WTC11 (cell line): ENCODE data around the gene EEA1. TPM values are rescaled to one million over a fixed set of nuclear protein-coding genes. Genes with fewer than 3 reads are reported as not detected.

Experiments used
- ATAC-seq: fragments of 200-7000 bp; cut with Tn5 transposase; 2 replicates; pipeline ENCODE4 v1.10.0; 2021; ENCODE audit warnings: mild to moderate bottlenecking, moderate library complexity
- CTCF ChIA-PET: fragments of 300-600 bp; sonication (Branson Sonifier 250); formaldehyde crosslinking; loops from one replicate; lab custom pipeline; 2021; ENCODE audit warnings: antibody characterized with exemption; lab: Charles Lee
- POLR2A ChIA-PET: fragments of 350-600 bp; sonication (Branson Sonifier 250); formaldehyde crosslinking; loops from one replicate; lab custom pipeline; 2021; ENCODE audit warnings: antibody characterized with exemption; lab: Charles Lee
- DNase-seq: peaks from one replicate; pipeline ENCODE4 v3.0.0; 2021; ENCODE audit warnings: low spot score
- H3K27ac Mint-ChIP-seq: 2 replicates; pipeline ENCODE4 v1.8.0; 2021; ENCODE audit warnings: mixed read lengths
- H3K27me3 Mint-ChIP-seq: 2 replicates; pipeline ENCODE4 v1.8.0; 2021; ENCODE audit warnings: low read depth, mild to moderate bottlenecking, moderate library complexity, mixed read lengths
- H3K36me3 Mint-ChIP-seq: 2 replicates; pipeline ENCODE4 v1.8.0; 2021; ENCODE audit warnings: mixed read lengths
- H3K4me1 Mint-ChIP-seq: 2 replicates; pipeline ENCODE4 v1.8.0; 2022; ENCODE audit warnings: mixed read lengths
- H3K4me3 Mint-ChIP-seq: 2 replicates; pipeline ENCODE4 v1.8.0; 2021; ENCODE audit warnings: mild to moderate bottlenecking, moderate library complexity, mixed read lengths
- H3K9me3 Mint-ChIP-seq: 2 replicates; pipeline ENCODE4 v1.8.0; 2021; ENCODE audit warnings: mixed read lengths
- ATF1 ChIP-seq: sonication (generic); formaldehyde crosslinking; IDR thresholded peaks from 2 replicates; pipeline ENCODE4 v1.8.1; 2023; ENCODE audit warnings: mild to moderate bottlenecking, moderate library complexity, missing genetic modification reagents
- ATF2 ChIP-seq: sonication (generic); formaldehyde crosslinking; IDR thresholded peaks from 2 replicates; pipeline ENCODE4 v1.8.1; 2022; ENCODE audit warnings: low read depth, missing genetic modification reagents, borderline replicate concordance
- ATF3 ChIP-seq: sonication (generic); formaldehyde crosslinking; conservative IDR thresholded peaks from 2 replicates; pipeline ENCODE4 v1.8.1; 2022; ENCODE audit warnings: mild to moderate bottlenecking, missing genetic modification reagents
- EMX1 ChIP-seq: fragments of 250-450 bp; sonication (Bioruptor Pico); IDR thresholded peaks from 2 replicates; pipeline ENCODE4 v1.8.0; 2021; ENCODE audit warnings: mild to moderate bottlenecking
- ESRRA ChIP-seq: sonication (generic); formaldehyde crosslinking; IDR thresholded peaks from 2 replicates; pipeline ENCODE4 v1.8.1; 2022; ENCODE audit warnings: mild to moderate bottlenecking, missing genetic modification reagents, borderline replicate concordance
- FOXK1 ChIP-seq: sonication (generic); formaldehyde crosslinking; IDR thresholded peaks from 2 replicates; pipeline ENCODE4 v1.8.0; 2022; ENCODE audit warnings: mild to moderate bottlenecking, moderate library complexity, missing genetic modification reagents
- HMGA2 ChIP-seq: fragments of 250-450 bp; sonication (Bioruptor Pico); IDR thresholded peaks from 2 replicates; pipeline ENCODE4 v1.4.0; 2021; ENCODE audit warnings: mild to moderate bottlenecking, moderate library complexity
- MXD4 ChIP-seq: fragments of 250-450 bp; sonication (Bioruptor Pico); IDR thresholded peaks from 2 replicates; pipeline ENCODE4 v1.8.0; 2021; ENCODE audit warnings: mild to moderate bottlenecking, moderate library complexity, borderline replicate concordance
- NFYB ChIP-seq: sonication (generic); formaldehyde crosslinking; conservative IDR thresholded peaks from 2 replicates; pipeline ENCODE4 v1.8.0; 2022; ENCODE audit warnings: low read depth, missing genetic modification reagents
- PRRX2 ChIP-seq: fragments of 250-450 bp; sonication (Bioruptor Pico); IDR thresholded peaks from 2 replicates; pipeline ENCODE4 v1.8.0; 2021; ENCODE audit warnings: mild to moderate bottlenecking
- SMAD3 ChIP-seq: sonication (generic); formaldehyde crosslinking; IDR thresholded peaks from 2 replicates; pipeline ENCODE4 v1.8.0; 2022; ENCODE audit warnings: missing genetic modification reagents, mild to moderate bottlenecking, borderline replicate concordance
- SOX15 ChIP-seq: fragments of 250-450 bp; sonication (Bioruptor Pico); IDR thresholded peaks from 2 replicates; pipeline ENCODE4 v1.9.0; 2021; ENCODE audit warnings: mild to moderate bottlenecking
- TEAD1 ChIP-seq: sonication (generic); formaldehyde crosslinking; IDR thresholded peaks from 2 replicates; pipeline ENCODE4 v1.8.0; 2022; ENCODE audit warnings: mild to moderate bottlenecking, missing genetic modification reagents
- ZBTB21 ChIP-seq: sonication (generic); formaldehyde crosslinking; IDR thresholded peaks from 2 replicates; pipeline ENCODE4 v1.8.1; 2023; ENCODE audit warnings: mild to moderate bottlenecking, missing genetic modification reagents, borderline replicate concordance
- ZNF219 ChIP-seq: sonication (generic); formaldehyde crosslinking; IDR thresholded peaks from 2 replicates; pipeline ENCODE4 v1.8.0; 2023; ENCODE audit warnings: missing genetic modification reagents, mild to moderate bottlenecking, borderline replicate concordance
- ZNF232 ChIP-seq: sonication (generic); formaldehyde crosslinking; IDR thresholded peaks from 2 replicates; pipeline ENCODE4 v1.8.0; 2022; ENCODE audit warnings: mild to moderate bottlenecking, missing genetic modification reagents
- ZNF263 ChIP-seq: sonication (generic); formaldehyde crosslinking; IDR thresholded peaks from 2 replicates; pipeline ENCODE4 v1.8.1; 2022; ENCODE audit warnings: low read depth, mild to moderate bottlenecking, moderate library complexity, missing genetic modification reagents
- ZNF425 ChIP-seq: fragments of 250-450 bp; sonication (Bioruptor Pico); conservative IDR thresholded peaks from 2 replicates; pipeline ENCODE4 v1.9.0; 2021; ENCODE audit warnings: mild to moderate bottlenecking
- total RNA-seq: library from RNA; stranded (reverse); gene quantifications from 3 replicates; pipeline ENCODE4 v1.2.3, GENCODE V29; 2021
- TF ChIP-seq, protein P1 (sequence below): fragments of 200-600 bp; IDR thresholded peaks from 2 replicates; pipeline ENCODE4 v1.8.0; 2022; ENCODE audit warnings: antibody characterized with exemption
- TF ChIP-seq, protein P2 (sequence below): sonication (generic); formaldehyde crosslinking; IDR thresholded peaks from 2 replicates; pipeline ENCODE4 v1.8.0; 2022; ENCODE audit warnings: mild to moderate bottlenecking, missing genetic modification reagents
- TF ChIP-seq, protein P3 (sequence below): sonication (generic); formaldehyde crosslinking; IDR thresholded peaks from 2 replicates; pipeline ENCODE4 v1.8.0; 2022; ENCODE audit warnings: mild to moderate bottlenecking, missing genetic modification reagents

The EEA1 gene
- total RNA-seq, 1 experiment from 2014 or later, result 20.3 TPM

GRCh38 chr12:92886131-92886530 is 43.0 kb downstream of the EEA1 start:
- no peaks in the 10 kb centered on the region for H3K9me3 Mint-ChIP-seq
- ATAC-seq (no peak), DNase-seq (no peak)
- no peak overlapping the region for H3K4me3 Mint-ChIP-seq
- no peak overlapping the region for H3K27ac Mint-ChIP-seq
- H3K4me1 Mint-ChIP-seq, result no peaks in the 10 kb centered on the region
- TF ChIP-seq TEAD1 (CRISPR knock-in tag), result no peak
- POLR2A ChIA-PET, result no interaction called here
- CTCF ChIA-PET, result interaction anchor here (0.6 kb wide), 1 partner anchor 1067 kb away, joined by 3 read pairs; no protein-coding TSS in a partner anchor
- H3K27me3 Mint-ChIP-seq, result no peaks in the 10 kb centered on the region
- peaks cover 23% of the 10 kb centered on the region for H3K36me3 Mint-ChIP-seq

GRCh38 chr12:92879698-92880322 is 49.3 kb downstream of the EEA1 start:
- ChIA-PET POLR2A (interaction anchor here (0.8 kb wide), 1 partner anchor 58 kb away, joined by 3 read pairs; no protein-coding TSS in a partner anchor), CTCF (interaction anchor here (1.4 kb wide), 1 partner anchor 52 kb away, joined by 5 read pairs; no protein-coding TSS in a partner anchor)
- ATAC-seq (peak; percentile 27; the same call in 1 of the 2 replicates), DNase-seq (no peak)
- Mint-ChIP-seq H3K9me3 (peaks cover 22% of the 10 kb centered on the region), H3K4me1 (peaks cover 16% of the 10 kb centered on the region), H3K27me3 (no peaks in the 10 kb centered on the region), H3K27ac (peak overlapping the region; percentile 41), H3K36me3 (peaks cover 43% of the 10 kb centered on the region), H3K4me3 (no peak overlapping the region)
- TF ChIP-seq ATF2 (no peak), HMGA2 (CRISPR knock-in tag) (no peak)

DNA sequence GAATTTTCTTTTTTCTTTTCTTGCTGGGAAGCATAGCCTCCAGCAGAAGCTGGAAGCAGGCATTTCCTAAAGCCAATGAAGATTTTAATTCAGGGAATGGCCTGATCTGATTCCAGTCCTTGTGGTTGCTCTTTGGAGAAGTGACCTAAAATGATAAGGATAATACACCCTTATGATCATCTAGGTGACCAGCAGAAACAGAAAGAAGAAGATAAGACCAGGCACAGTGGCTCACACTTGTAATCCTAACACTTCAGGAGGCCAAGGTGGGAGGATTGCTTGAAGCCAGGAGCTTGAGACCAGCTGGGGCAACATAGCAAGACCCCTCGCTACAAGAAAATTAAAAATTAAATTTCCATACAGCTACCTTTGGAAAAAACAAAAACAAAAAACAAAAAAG is 51.2 kb downstream of the EEA1 start:
- H3K27me3 Mint-ChIP-seq, result no peaks in the 10 kb centered on the region
- ChIA-PET POLR2A (no interaction called here), CTCF (no interaction called here)
- H3K27ac Mint-ChIP-seq, result no peak overlapping the region
- peaks cover 22% of the 10 kb centered on the region for H3K9me3 Mint-ChIP-seq
- ATAC-seq (no peak), DNase-seq (no peak)
- peaks cover 16% of the 10 kb centered on the region for H3K4me1 Mint-ChIP-seq
- TF ChIP-seq ZNF263 (CRISPR knock-in tag) (no peak), SMAD3 (CRISPR knock-in tag) (no peak), EMX1 (CRISPR knock-in tag) (no peak), ZNF219 (CRISPR knock-in tag) (no peak), FOXK1 (CRISPR knock-in tag) (no peak), ESRRA (CRISPR knock-in tag) (no peak), SOX15 (CRISPR knock-in tag) (no peak), ZNF425 (no peak), HMGA2 (CRISPR knock-in tag) (no peak), ZNF232 (CRISPR knock-in tag) (no peak), ATF3 (CRISPR knock-in tag) (no peak), PRRX2 (CRISPR knock-in tag) (no peak), NFYB (CRISPR knock-in tag) (no peak), ATF1 (no peak), MXD4 (CRISPR knock-in tag) (no peak), ZBTB21 (CRISPR knock-in tag) (no peak)
- TF ChIP-seq, protein P1, sequence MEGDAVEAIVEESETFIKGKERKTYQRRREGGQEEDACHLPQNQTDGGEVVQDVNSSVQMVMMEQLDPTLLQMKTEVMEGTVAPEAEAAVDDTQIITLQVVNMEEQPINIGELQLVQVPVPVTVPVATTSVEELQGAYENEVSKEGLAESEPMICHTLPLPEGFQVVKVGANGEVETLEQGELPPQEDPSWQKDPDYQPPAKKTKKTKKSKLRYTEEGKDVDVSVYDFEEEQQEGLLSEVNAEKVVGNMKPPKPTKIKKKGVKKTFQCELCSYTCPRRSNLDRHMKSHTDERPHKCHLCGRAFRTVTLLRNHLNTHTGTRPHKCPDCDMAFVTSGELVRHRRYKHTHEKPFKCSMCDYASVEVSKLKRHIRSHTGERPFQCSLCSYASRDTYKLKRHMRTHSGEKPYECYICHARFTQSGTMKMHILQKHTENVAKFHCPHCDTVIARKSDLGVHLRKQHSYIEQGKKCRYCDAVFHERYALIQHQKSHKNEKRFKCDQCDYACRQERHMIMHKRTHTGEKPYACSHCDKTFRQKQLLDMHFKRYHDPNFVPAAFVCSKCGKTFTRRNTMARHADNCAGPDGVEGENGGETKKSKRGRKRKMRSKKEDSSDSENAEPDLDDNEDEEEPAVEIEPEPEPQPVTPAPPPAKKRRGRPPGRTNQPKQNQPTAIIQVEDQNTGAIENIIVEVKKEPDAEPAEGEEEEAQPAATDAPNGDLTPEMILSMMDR, result no peak
- TF ChIP-seq, protein P2, sequence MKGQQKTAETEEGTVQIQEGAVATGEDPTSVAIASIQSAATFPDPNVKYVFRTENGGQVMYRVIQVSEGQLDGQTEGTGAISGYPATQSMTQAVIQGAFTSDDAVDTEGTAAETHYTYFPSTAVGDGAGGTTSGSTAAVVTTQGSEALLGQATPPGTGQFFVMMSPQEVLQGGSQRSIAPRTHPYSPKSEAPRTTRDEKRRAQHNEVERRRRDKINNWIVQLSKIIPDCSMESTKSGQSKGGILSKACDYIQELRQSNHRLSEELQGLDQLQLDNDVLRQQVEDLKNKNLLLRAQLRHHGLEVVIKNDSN (CRISPR knock-in tag), result no peak
- TF ChIP-seq, protein P3, sequence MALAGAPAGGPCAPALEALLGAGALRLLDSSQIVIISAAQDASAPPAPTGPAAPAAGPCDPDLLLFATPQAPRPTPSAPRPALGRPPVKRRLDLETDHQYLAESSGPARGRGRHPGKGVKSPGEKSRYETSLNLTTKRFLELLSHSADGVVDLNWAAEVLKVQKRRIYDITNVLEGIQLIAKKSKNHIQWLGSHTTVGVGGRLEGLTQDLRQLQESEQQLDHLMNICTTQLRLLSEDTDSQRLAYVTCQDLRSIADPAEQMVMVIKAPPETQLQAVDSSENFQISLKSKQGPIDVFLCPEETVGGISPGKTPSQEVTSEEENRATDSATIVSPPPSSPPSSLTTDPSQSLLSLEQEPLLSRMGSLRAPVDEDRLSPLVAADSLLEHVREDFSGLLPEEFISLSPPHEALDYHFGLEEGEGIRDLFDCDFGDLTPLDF (CRISPR knock-in tag), result no peak
- H3K36me3 Mint-ChIP-seq, result peaks cover 26% of the 10 kb centered on the region
- H3K4me3 Mint-ChIP-seq, result no peak overlapping the region
